IMR-90 (cell line): ENCODE results near the gene FOXP4. TPM values are rescaled to one million over a fixed set of nuclear protein-coding genes. Genes with fewer than 3 reads are reported as not detected.

Experiments
- ATAC-seq: fragments of 200-7000 bp; cut with Tn5 transposase; 2 replicates; pipeline ENCODE4 v1.9.1; 2020; ENCODE audit warnings: low read depth, mild to moderate bottlenecking, moderate library complexity
- BruUV-seq: library from RNA; stranded (reverse); fragments of 400-500 nt; replicated peaks from 2 replicates; lab custom pipeline; 2021; lab: Mats Ljungman, UMichigan
- CTCF ChIA-PET: fragments of 300-600 bp; formaldehyde crosslinking; extraction: SDS; loops from one replicate; lab custom pipeline; 2021; ENCODE audit warnings: antibody characterized with exemption; lab: Yijun Ruan, JAX
- POLR2A ChIA-PET: fragments of 300-600 bp; sonication (Branson Sonifier 250); formaldehyde crosslinking; loops from one replicate; lab custom pipeline; 2022; ENCODE audit warnings: antibody characterized with exemption; ENCODE audit not compliant: unreplicated experiment; lab: Charles Lee
- DNase-seq: peaks from one replicate; pipeline ENCODE4 v3.0.0; 2013
- H2AFZ ChIP-seq: replicated peaks from 2 replicates; pipeline ENCODE3; 2013; ENCODE audit warnings: low read length, mild to moderate bottlenecking; ENCODE audit not compliant: poor library complexity
- H2AK5ac ChIP-seq: 2 replicates; pipeline ENCODE4 v1.6.1; 2013; ENCODE audit warnings: low read depth, low read length, inconsistent platforms
- H2AK9ac ChIP-seq: replicated peaks from 2 replicates; pipeline ENCODE3; 2013; ENCODE audit warnings: mild to moderate bottlenecking, low read depth, low read length, moderate library complexity; ENCODE audit not compliant: poor library complexity
- H2BK120ac ChIP-seq: 2 replicates; pipeline ENCODE4 v1.6.1; 2013; ENCODE audit warnings: low read depth, low read length, inconsistent platforms
- H2BK15ac ChIP-seq: 3 replicates; pipeline ENCODE4 v1.6.1; 2013; ENCODE audit warnings: low read depth, low read length, inconsistent platforms
- H2BK20ac ChIP-seq: 2 replicates; pipeline ENCODE4 v1.6.1; 2013; ENCODE audit warnings: low read depth, mild to moderate bottlenecking, inconsistent platforms, low read length, moderate library complexity
- H2BK5ac ChIP-seq: 2 replicates; pipeline ENCODE4 v1.6.1; 2013; ENCODE audit warnings: mild to moderate bottlenecking, low read depth, low read length, inconsistent platforms; ENCODE audit not compliant: poor library complexity, severe bottlenecking
- H3K14ac ChIP-seq: replicated peaks from 2 replicates; pipeline ENCODE4 v1.6.1; 2013; ENCODE audit warnings: low read depth, low read length, inconsistent platforms
- H3K18ac ChIP-seq: 2 replicates; pipeline ENCODE4 v1.6.1; 2013; ENCODE audit warnings: low read depth, low read length, control low read depth
- H3K23ac ChIP-seq: 2 replicates; pipeline ENCODE4 v1.6.1; 2013; ENCODE audit warnings: low read depth, low read length, inconsistent platforms
- H3K27ac ChIP-seq: 2 replicates; pipeline ENCODE4 v1.5.1; 2013; ENCODE audit warnings: mild to moderate bottlenecking, control low read depth, low read length; ENCODE audit not compliant: insufficient read depth
- H3K27me3 ChIP-seq: 2 replicates; pipeline ENCODE4 v1.6.1; 2013; ENCODE audit warnings: low read length; ENCODE audit not compliant: control insufficient read depth, insufficient read depth
- H3K36me3 ChIP-seq: 2 replicates; pipeline ENCODE4 v1.6.1; 2013; ENCODE audit warnings: low read length, mixed read lengths; ENCODE audit not compliant: control insufficient read depth, insufficient read depth
- H3K4ac ChIP-seq: 2 replicates; pipeline ENCODE4 v1.6.1; 2013; ENCODE audit warnings: low read depth, low read length, inconsistent platforms
- H3K4me1 ChIP-seq: 2 replicates; pipeline ENCODE4 v1.6.1; 2013; ENCODE audit warnings: low read length, mixed read lengths; ENCODE audit not compliant: control insufficient read depth, insufficient read depth
- H3K4me2 ChIP-seq: 2 replicates; pipeline ENCODE4 v1.6.1; 2013; ENCODE audit warnings: low read depth, mild to moderate bottlenecking, control low read depth, low read length, moderate library complexity
- H3K4me3 ChIP-seq: 2 replicates; pipeline ENCODE4 v1.5.1; 2013; ENCODE audit warnings: low read depth, mild to moderate bottlenecking, control low read depth, low read length, moderate library complexity; ENCODE audit not compliant: insufficient read depth
- H3K56ac ChIP-seq: 2 replicates; pipeline ENCODE4 v1.6.1; 2013; ENCODE audit warnings: low read length, inconsistent platforms; ENCODE audit not compliant: insufficient read depth; ENCODE audit errors: extremely low read depth
- H3K79me1 ChIP-seq, 2 experiments: 2 replicates each; pipeline ENCODE4 v1.6.1; 2013; ENCODE audit warnings: low read length in 2 of 2, inconsistent platforms in 1 of 2, low read depth in 1 of 2
- H3K9ac ChIP-seq: 2 replicates; pipeline ENCODE4 v1.6.1; 2013; ENCODE audit warnings: low read depth, low read length, control low read depth
- H3K9me1 ChIP-seq: 2 replicates; pipeline ENCODE4 v1.6.1; 2013; ENCODE audit warnings: low read length, inconsistent platforms; ENCODE audit not compliant: insufficient read depth
- H3K9me3 ChIP-seq: 2 replicates; pipeline ENCODE4 v1.6.1; 2013; ENCODE audit warnings: low read length; ENCODE audit not compliant: control insufficient read depth, insufficient read depth
- H4K20me1 ChIP-seq: 2 replicates; pipeline ENCODE4 v1.6.1; 2013; ENCODE audit warnings: low read length, inconsistent platforms; ENCODE audit not compliant: insufficient read depth
- H4K5ac ChIP-seq: 2 replicates; pipeline ENCODE4 v1.6.1; 2013; ENCODE audit warnings: mild to moderate bottlenecking, low read depth, low read length, control low read depth
- H4K8ac ChIP-seq, 2 experiments: 2 replicates each; pipeline ENCODE4 v1.6.1; 2013; ENCODE audit warnings: low read depth in 2 of 2, low read length in 2 of 2, control low read depth in 1 of 2, inconsistent platforms in 1 of 2
- H4K91ac ChIP-seq: 2 replicates; pipeline ENCODE4 v1.6.1; 2013; ENCODE audit warnings: low read depth, low read length, inconsistent platforms; ENCODE audit not compliant: insufficient read depth
- CEBPB ChIP-seq: IDR thresholded peaks from 2 replicates; pipeline ENCODE4 v1.6.1; 2012; ENCODE audit warnings: low read depth, low read length, improper control_type of control experiment
- CHD1 ChIP-seq: IDR thresholded peaks from 2 replicates; pipeline ENCODE4 v1.6.1; 2012; ENCODE audit warnings: low read depth, low read length, improper control_type of control experiment
- CTCF ChIP-seq: conservative IDR thresholded peaks from 2 replicates; pipeline ENCODE4 v1.5.1; 2012; ENCODE audit warnings: mild to moderate bottlenecking, low read depth, low read length, improper control_type of control experiment
- ELK1 ChIP-seq: fragments of 150-350 bp; IDR thresholded peaks from 2 replicates; pipeline ENCODE4 v1.6.1; 2016; ENCODE audit warnings: low read depth, mild to moderate bottlenecking, low read length, moderate library complexity, borderline replicate concordance
- FOS ChIP-seq: fragments of 150-350 bp; IDR thresholded peaks from 2 replicates; pipeline ENCODE4 v1.6.1; 2016; ENCODE audit warnings: low read depth, low read length
- MAFK ChIP-seq: IDR thresholded peaks from 2 replicates; pipeline ENCODE4 v1.6.1; 2012; ENCODE audit warnings: low read depth, low read length, improper control_type of control experiment
- MAZ ChIP-seq: IDR thresholded peaks from 2 replicates; pipeline ENCODE4 v1.6.1; 2012; ENCODE audit warnings: low read depth, mild to moderate bottlenecking, low read length, improper control_type of control experiment, moderate library complexity, borderline replicate concordance
- NFE2L2 ChIP-seq: fragments of 150-350 bp; IDR thresholded peaks from 2 replicates; pipeline ENCODE4 v1.6.1; 2016; ENCODE audit warnings: low read depth, mild to moderate bottlenecking, low read length
- RCOR1 ChIP-seq: IDR thresholded peaks from 2 replicates; pipeline ENCODE4 v1.6.1; 2012; ENCODE audit warnings: mild to moderate bottlenecking, low read length, improper control_type of control experiment; ENCODE audit not compliant: insufficient replicate concordance
- RFX5 ChIP-seq: IDR thresholded peaks from 2 replicates; pipeline ENCODE4 v1.8.0; 2012; ENCODE audit warnings: low read depth, mild to moderate bottlenecking, low read length, moderate library complexity
- SMC3 ChIP-seq: fragments of 150-350 bp; IDR thresholded peaks from 2 replicates; pipeline ENCODE4 v1.6.1; 2016; ENCODE audit warnings: low read depth, mild to moderate bottlenecking, antibody characterized with exemption, low read length, moderate library complexity
- WGBS, 2 experiments: methylation state at CpG; one replicate each; pipeline versions ENCODE4 v1.1.5 to v1.1.7; 2013; ENCODE audit warnings: missing lambda C conversion rate in 2 of 2; ENCODE audit not compliant: insufficient read length in 1 of 2; ENCODE audit errors: extremely low coverage in 2 of 2; 5-methylcytosine and 5-hydroxymethylcytosine counted together
- dilution Hi-C: fragments of 300-500 bp; cut with HindIII; formaldehyde crosslinking; loops from one replicate; pipeline ENCODE4 v1.14.3; 2018; ENCODE audit warnings: low sequenced_read_pairs; ENCODE audit not compliant: unreplicated experiment
- in situ Hi-C: fragments of 300-500 bp; cut with MboI; formaldehyde crosslinking; loops from 3 replicates; pipeline ENCODE4 v1.14.3; 2019; ENCODE audit warnings: low sequenced_read_pairs, inconsistent platforms, mixed read lengths
- intact Hi-C: fragments of 100-400 bp; cut with micrococcal nuclease; formaldehyde crosslinking; loops from 2 replicates; pipeline ENCODE4 v1.10.0; 2022
- polyA plus RNA-seq, 3 experiments: library from polyadenylated mRNA; depleted of rRNA; stranded (reverse); fragments of >200 nt; gene quantifications; 2 replicates each; pipeline ENCODE4 v1.2.3, GENCODE V29; 2012; ENCODE audit warnings: low replicate concordance in 1 of 3
- total RNA-seq: library from RNA; depleted of rRNA; stranded (reverse); fragments of >200 nt; gene quantifications from 2 replicates; pipeline ENCODE4 v1.2.3, GENCODE V29; 2012

FOXP4 gene
- total and polyA plus RNA-seq, 2 of the 4 experiments (the other 2 are of a cell fraction): 0.72 to 9.5 TPM

- H3K27ac ChIP-seq: no peak overlapping the region
- no peak overlapping the region for H2BK120ac ChIP-seq
- no peak for DNase-seq
- H2AFZ ChIP-seq: no peak overlapping the region
- H3K18ac ChIP-seq: no peak overlapping the region
- in situ Hi-C loops (no loop called here), intact Hi-C loops (no loop called here), dilution Hi-C loops (no loop called here)
- no peak overlapping the region for H3K4ac ChIP-seq
- ATAC-seq: no peak
- ChIA-PET CTCF (no interaction called here), POLR2A (no interaction called here)
- H4K20me1 ChIP-seq: no peaks in the 10 kb centered on the region; the same call in 1 of the 2 replicates
- no peak overlapping the region for H4K5ac ChIP-seq
- no peak overlapping the region for H3K4me2 ChIP-seq
- H3K36me3 ChIP-seq: no peaks in the 10 kb centered on the region
- peaks cover 95% of the 10 kb centered on the region for H3K27me3 ChIP-seq
- no peak overlapping the region for H4K8ac ChIP-seq
- no peaks in the 10 kb centered on the region; the same call in 1 of the 2 replicates for H3K9me3 ChIP-seq
- H4K91ac ChIP-seq: no peak overlapping the region
- H3K23ac ChIP-seq: no peak overlapping the region
- WGBS, 2 experiments: no CpG with 5 or more reads among the region's 7 CpGs
- no peak overlapping the region for H2BK20ac ChIP-seq
- H2BK15ac ChIP-seq: no peak overlapping the region
- no peak overlapping the region for H3K9ac ChIP-seq
- no peaks in the 10 kb centered on the region for H3K79me1 ChIP-seq
- H3K4me3 ChIP-seq: no peak overlapping the region
- H3K14ac ChIP-seq: no peak overlapping the region
- no peak overlapping the region for H2AK9ac ChIP-seq
- TF ChIP-seq ELK1 (no peak), RFX5 (no peak), RCOR1 (no peak), CEBPB (no peak), SMC3 (no peak), NFE2L2 (no peak), FOS (no peak), CTCF (no peak), MAFK (no peak), MAZ (no peak), CHD1 (no peak)
- no peaks in the 10 kb centered on the region for H3K4me1 ChIP-seq
- no peaks in the 10 kb centered on the region for H3K9me1 ChIP-seq
- no peak overlapping the region for H2BK5ac ChIP-seq
- no TSS peak for BruUV-seq
- H3K56ac ChIP-seq: no peak overlapping the region
- H2AK5ac ChIP-seq: no peak overlapping the region
Observed at GRCh38 chr6:41640426-41640825, 94.2 kb downstream of the FOXP4 start.
